Measurements from ENCODE around the gene RASA3. TPM values are rescaled to one million over a fixed set of nuclear protein-coding genes. Genes with fewer than 3 reads are reported as not detected.
A peak's percentile ranks its signal among the peaks of the same experiment; 100 is the strongest.

RASA3 gene
- total and polyA plus RNA-seq, 9 of the 15 experiments (the other 6 are each of a cell fraction or from before 2014, with no cell fraction given) = 0.72 to 25.3 (median 14.4) TPM

DNA sequence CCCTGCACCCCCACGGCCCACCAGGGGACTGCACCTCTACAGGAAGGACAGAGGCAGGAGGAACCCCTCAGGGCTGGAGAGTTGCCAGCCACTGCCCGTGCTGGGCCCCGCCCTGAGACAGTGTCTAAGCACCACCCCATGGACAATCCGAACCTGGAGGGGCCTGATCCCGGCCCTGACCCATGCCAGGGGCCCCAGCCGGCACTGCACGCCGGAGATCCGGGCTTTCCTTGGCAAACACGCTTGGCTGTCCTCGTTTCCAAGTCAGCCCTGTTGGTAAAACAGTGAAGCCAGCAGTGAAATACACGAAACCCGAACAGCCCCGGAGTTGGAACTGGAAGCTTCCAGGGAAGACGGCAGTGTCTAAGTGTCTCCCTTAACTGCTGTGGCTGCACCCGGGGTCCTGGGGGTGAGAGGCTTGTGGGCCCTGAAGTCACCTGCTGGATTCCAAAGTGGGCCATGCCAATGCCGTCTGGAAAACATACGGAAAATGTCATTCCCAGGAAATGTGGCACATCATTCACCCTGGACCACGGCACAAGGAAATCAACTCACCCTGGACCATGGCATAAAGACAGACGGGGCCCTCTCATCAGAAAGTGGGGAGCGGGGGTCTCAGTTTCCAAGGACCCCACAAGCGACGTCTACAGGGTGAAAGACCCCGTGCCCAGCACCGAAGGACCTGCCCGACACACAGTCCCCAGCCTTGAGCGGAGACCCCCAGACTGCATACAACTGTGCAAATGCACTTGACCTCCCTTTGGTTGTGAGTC, 30.9 kb downstream of the RASA3 start:
- Histone ChIP-seq H2AFZ (ENCODE audit: low read depth, low read length) (no peak overlapping the region), H3K4me3 (no peak overlapping the region), H4K20me1 (replicated peaks; ENCODE audit: control insufficient read depth, insufficient read depth, low read length) (no peaks in the 10 kb centered on the region), H3K27ac (ENCODE audit: extremely low read depth, low read depth, low read length) (no peak overlapping the region), H3K9me3 (replicated peaks; ENCODE audit: control insufficient read depth, insufficient read depth, low read depth, low read length) (no peaks in the 10 kb centered on the region), H3K79me2 (ENCODE audit: control insufficient read depth, insufficient read depth, low read length) (peaks cover 41% of the 10 kb centered on the region), H3K9ac (ENCODE audit: insufficient read depth in 1 of 2, low read depth in 2 of 2, low read length in 2 of 2) (no peak overlapping the region), H3K27me3 (ENCODE audit: control insufficient read depth in 2 of 2, insufficient read depth in 2 of 2, low read length in 2 of 2) (no peaks in the 10 kb centered on the region), H3K9me1 (ENCODE audit: control insufficient read depth, insufficient read depth, low read length) (no peaks in the 10 kb centered on the region), H3K4me2 (ENCODE audit: insufficient read depth, low read length) (no peak overlapping the region), H3K4me1 (replicated peaks in 1 of 2; ENCODE audit: control insufficient read depth in 2 of 2, insufficient read depth in 2 of 2, low read length in 2 of 2) (peaks cover 0 to 41% of the 10 kb centered on the region in 2 experiments; a peak in 2 of 5 replicates), H3K36me3 (ENCODE audit: control insufficient read depth, insufficient read depth, low read length) (no peaks in the 10 kb centered on the region)
- POLR2A ChIA-PET = no interaction called here
- TF ChIP-seq NFIC (IDR thresholded peaks at IDR 0.05) = 0 out of 2 replicates have a peak, but pooled peaks have one; percentile 30
- no peak for TF ChIP-seq JUN (IDR thresholded peaks at IDR 0.05; ENCODE audit: borderline replicate concordance, low read depth, low read length)
- TF ChIP-seq JUN (CRISPR knock-in tag; IDR thresholded peaks at IDR 0.05; ENCODE audit: borderline replicate concordance) = no peak
- no peak for TF ChIP-seq RFX5 (IDR thresholded peaks at IDR 0.05; ENCODE audit: low read depth, low read length)
- TF ChIP-seq NELFE (IDR thresholded peaks at IDR 0.05; ENCODE audit: insufficient read depth, insufficient read length) = no peak
- TF ChIP-seq POLR2B (IDR thresholded peaks at IDR 0.05; ENCODE audit: low read depth, partially characterized antibody) = no peak
- 85% methylated on average over 5 of the region's 27 CpGs for WGBS (ENCODE audit: insufficient coverage, low coverage, missing lambda C conversion rate)
- DNase-seq (ENCODE audit: extremely low read depth in 1 of 4, low spot score in 3 of 4) (no peak), ATAC-seq (no peak), FAIRE-seq (no peak)
- BruUV-seq (replicated peaks) = no TSS peak
- CTCF ChIA-PET (ENCODE audit: low intra/inter-chr PET ratio) = no interaction called here
- in situ Hi-C loops (cut with MboI) (no loop called here), intact Hi-C loops (cut with micrococcal nuclease) (no loop called here)

All from K562 (cell line).